IPS-20b (cell line): ENCODE results near the gene ENOX1.

Experiments used
- H3K27ac ChIP-seq: one replicate; pipeline ENCODE4 v1.5.1; 2013; ENCODE audit warnings: low read length
- H3K27me3 ChIP-seq: 2 replicates; pipeline ENCODE4 v1.6.1; 2013; ENCODE audit warnings: mild to moderate bottlenecking, low read length, inconsistent platforms; ENCODE audit not compliant: insufficient read depth
- H3K36me3 ChIP-seq: 2 replicates; pipeline ENCODE4 v1.6.1; 2013; ENCODE audit warnings: low read depth, mild to moderate bottlenecking, inconsistent platforms, low read length, moderate library complexity; ENCODE audit not compliant: insufficient read depth
- H3K4me1 ChIP-seq: 2 replicates; pipeline ENCODE4 v1.6.1; 2013; ENCODE audit warnings: mild to moderate bottlenecking, control low read depth, inconsistent platforms, low read length, moderate library complexity; ENCODE audit not compliant: insufficient read depth
- H3K4me3 ChIP-seq: 2 replicates; pipeline ENCODE4 v1.5.1; 2013; ENCODE audit warnings: mild to moderate bottlenecking, low read length, inconsistent platforms
- H3K9ac ChIP-seq: 2 replicates; pipeline ENCODE4 v1.6.1; 2013; ENCODE audit warnings: low read depth, mild to moderate bottlenecking, inconsistent platforms, low read length, moderate library complexity
- H3K9me3 ChIP-seq: 2 replicates; pipeline ENCODE4 v1.6.1; 2013; ENCODE audit warnings: mild to moderate bottlenecking, low read depth, low read length, inconsistent platforms; ENCODE audit not compliant: insufficient read depth

Gene ENOX1

DNA sequence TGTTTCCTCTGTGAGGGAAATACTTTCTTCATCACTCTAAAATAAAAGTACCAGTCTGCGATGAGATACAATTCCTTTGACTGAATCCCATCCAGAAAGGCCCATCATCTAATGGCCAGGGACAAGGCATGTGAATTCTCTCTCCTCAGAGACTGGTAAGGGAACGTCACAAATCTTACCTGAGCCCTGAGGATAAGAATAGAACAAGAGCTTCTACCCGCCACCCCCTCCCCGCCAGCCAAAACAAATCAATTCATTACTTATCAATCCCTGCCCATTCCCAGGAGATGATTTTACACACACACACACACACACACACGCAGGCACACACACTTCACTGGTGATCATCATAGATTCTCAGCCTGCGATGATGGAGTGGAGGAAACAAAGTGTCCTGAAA, 564.7 kb downstream of the ENOX1 start:
- no peak overlapping the region for H3K27ac ChIP-seq
- H3K36me3 ChIP-seq, result no peaks in the 10 kb centered on the region
- H3K27me3 ChIP-seq, result no peaks in the 10 kb centered on the region
- H3K4me1 ChIP-seq, result no peaks in the 10 kb centered on the region
- no peaks in the 10 kb centered on the region for H3K9me3 ChIP-seq
- H3K9ac ChIP-seq, result no peak overlapping the region
- H3K4me3 ChIP-seq, result no peak overlapping the region

DNA sequence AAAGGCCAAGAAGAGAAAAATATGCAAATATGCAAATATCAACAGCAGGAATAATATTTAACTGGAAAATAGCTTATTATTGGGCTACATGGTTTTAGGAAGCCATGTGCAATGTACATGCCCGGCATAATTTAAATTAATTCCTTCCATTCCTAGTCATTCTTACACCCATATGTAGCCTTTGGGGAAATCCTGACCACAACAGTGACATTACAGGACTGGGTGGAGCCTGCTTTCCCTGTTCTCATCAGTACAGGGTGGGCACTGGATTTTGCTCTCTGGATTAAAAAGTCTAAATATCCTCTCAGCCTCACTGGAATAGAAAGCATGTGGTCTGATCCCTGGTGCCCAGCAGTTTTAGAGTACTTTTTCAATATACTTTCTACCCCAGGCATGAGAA, 565.2 kb downstream of the ENOX1 start:
- Histone ChIP-seq H3K27me3 (no peaks in the 10 kb centered on the region), H3K36me3 (no peaks in the 10 kb centered on the region), H3K4me3 (no peak overlapping the region), H3K27ac (no peak overlapping the region), H3K9ac (no peak overlapping the region), H3K9me3 (no peaks in the 10 kb centered on the region), H3K4me1 (no peaks in the 10 kb centered on the region)

DNA sequence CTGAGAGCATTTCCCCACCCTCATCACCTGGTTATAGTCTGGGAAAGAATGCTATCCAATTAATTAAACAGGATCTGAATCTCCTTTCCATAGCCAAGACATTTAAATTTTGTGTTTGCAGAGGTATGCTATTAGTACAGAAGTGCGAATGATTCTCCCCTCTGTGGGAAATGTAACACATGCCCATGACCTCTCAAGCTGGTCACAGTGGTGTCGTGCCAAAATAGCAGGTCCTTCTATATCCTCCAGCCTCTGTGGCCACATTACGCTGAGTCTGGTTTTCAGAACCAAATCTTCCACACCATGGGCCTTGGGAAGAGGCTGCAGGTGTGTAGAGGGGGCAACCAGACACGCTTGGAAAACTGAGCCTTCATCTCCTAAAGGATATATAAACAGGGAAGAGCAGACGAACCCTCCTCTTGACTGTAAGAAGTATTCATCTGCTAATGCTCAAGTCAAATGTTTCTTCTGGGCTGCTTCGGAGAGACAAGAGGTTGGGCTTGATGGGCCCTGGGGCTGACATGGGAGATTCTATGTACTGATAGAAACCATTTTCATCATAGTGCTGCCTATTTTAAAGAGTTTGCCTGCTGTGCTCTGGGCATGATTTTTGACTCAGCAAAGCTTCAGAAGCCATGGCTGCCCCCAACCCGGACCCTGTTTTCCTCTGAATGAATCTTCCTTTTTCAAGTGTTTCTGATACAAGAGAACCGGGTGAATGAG, 565.7 kb downstream of the ENOX1 start:
- Histone ChIP-seq H3K27me3 (no peaks in the 10 kb centered on the region), H3K27ac (no peak overlapping the region), H3K4me1 (no peaks in the 10 kb centered on the region), H3K36me3 (no peaks in the 10 kb centered on the region), H3K9me3 (no peaks in the 10 kb centered on the region), H3K4me3 (no peak overlapping the region), H3K9ac (no peak overlapping the region)

DNA sequence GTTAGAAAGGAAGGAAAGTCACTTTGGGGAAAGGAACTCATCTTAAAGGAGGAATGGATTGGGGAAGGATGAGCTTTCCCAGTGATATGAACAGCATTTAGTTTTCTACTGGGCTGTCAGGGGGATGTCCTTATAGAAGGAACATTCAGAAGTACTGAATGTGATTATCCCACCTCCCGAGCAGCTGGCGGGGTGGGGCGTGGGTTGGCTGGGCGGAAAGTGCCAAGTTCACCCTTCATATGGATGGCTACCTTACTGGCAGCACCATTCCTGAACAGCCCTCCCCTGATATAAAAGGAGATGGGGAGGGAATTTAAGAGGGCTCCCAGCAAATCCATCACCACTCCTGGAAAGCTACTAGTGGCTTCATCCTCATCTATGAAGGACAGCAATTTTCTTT, 572.6 kb downstream of the ENOX1 start:
- H3K36me3 ChIP-seq, result no peaks in the 10 kb centered on the region
- H3K27me3 ChIP-seq, result no peaks in the 10 kb centered on the region
- H3K9ac ChIP-seq, result no peak overlapping the region
- H3K9me3 ChIP-seq, result no peaks in the 10 kb centered on the region
- no peaks in the 10 kb centered on the region for H3K4me1 ChIP-seq
- no peak overlapping the region for H3K27ac ChIP-seq
- H3K4me3 ChIP-seq, result no peak overlapping the region

DNA sequence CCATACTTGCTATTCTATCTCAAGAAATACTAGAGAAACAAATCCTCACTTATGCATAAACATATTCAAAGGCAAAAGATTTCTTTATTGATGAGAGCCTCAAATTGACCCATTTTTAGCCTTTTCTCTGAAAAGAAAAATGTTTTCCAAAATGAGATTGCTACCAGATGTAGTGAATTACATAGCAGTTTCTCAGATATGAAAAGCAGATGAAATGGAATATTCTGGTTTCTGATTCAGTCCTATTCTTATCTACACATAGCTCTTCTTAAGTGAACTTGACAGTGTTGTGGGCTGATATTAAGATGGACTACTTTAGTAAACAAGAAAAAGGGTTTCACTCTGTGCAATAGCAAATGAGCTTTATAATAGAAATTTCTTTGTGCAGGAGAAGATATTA, 579.9 kb downstream of the ENOX1 start:
- Histone ChIP-seq H3K27ac (no peak overlapping the region), H3K4me3 (no peak overlapping the region), H3K9ac (no peak overlapping the region), H3K4me1 (no peaks in the 10 kb centered on the region), H3K9me3 (peaks cover 13% of the 10 kb centered on the region; the same call in 1 of the 2 replicates), H3K27me3 (no peaks in the 10 kb centered on the region), H3K36me3 (no peaks in the 10 kb centered on the region)

DNA sequence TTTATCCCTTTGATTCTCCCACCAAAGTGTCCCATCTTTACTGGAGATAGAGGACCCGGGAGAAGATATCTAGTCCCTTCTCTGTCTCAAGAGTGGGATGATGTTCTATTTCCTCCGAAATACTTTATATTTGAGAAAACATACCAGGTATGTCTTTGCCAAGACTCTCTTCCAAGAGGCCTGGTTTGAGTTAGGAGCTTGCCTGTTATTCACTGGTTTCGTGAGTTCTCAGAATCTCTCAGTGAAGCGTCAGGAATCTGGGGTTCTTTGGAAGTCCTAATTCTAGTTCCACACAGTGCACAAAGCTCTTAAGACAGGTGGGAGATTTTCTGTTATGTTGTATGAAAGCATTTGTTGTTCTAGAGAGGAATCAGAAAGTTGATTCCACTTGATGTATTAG, 581.4 kb downstream of the ENOX1 start:
- no peak overlapping the region for H3K9ac ChIP-seq
- no peaks in the 10 kb centered on the region for H3K4me1 ChIP-seq
- H3K9me3 ChIP-seq, result peaks cover 13% of the 10 kb centered on the region; the same call in 1 of the 2 replicates
- no peaks in the 10 kb centered on the region for H3K36me3 ChIP-seq
- no peaks in the 10 kb centered on the region for H3K27me3 ChIP-seq
- H3K4me3 ChIP-seq, result no peak overlapping the region
- H3K27ac ChIP-seq, result no peak overlapping the region

DNA sequence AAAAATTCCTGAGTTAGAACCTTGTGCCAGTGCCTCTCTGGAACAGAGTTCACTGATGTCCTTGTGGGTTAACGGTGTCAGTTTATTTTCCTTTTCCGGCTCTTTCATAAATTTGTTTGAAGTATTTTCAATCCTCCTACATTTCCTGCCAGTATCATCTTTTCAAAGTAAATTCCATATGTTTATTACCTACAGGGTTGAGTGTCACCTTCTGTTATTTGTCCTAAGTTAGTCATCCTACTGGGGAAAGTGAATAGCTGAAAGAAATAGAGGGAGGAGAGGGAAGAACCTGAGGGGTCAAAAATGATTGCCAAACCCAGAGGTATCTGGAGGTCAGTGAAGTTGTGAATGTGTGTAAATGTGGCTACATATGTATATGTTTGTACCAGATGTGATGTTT, 582.2 kb downstream of the ENOX1 start:
- Histone ChIP-seq H3K9ac (no peak overlapping the region), H3K9me3 (peaks cover 13% of the 10 kb centered on the region; the same call in 1 of the 2 replicates), H3K27me3 (no peaks in the 10 kb centered on the region), H3K27ac (no peak overlapping the region), H3K4me3 (no peak overlapping the region), H3K4me1 (no peaks in the 10 kb centered on the region), H3K36me3 (no peaks in the 10 kb centered on the region)

DNA sequence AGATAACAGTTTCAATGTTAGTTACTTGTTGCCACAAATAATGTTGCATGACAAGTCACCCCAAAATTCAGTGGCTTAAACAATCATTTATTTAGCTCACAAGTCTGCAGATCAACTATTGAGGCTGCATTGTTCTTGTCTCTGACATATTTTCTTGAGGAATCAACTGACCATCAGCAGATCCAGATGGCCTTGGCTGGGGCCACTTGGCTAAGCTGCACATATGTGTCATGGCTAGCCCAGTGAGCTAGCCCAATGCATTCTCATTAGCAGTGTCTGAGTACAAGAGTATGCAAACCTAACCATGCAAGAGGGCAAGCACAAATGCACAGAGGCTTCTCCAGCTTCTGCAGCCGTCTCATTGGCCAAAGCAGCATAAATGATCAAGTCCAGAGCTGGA, 583.0 kb downstream of the ENOX1 start:
- Histone ChIP-seq H3K4me3 (no peak overlapping the region), H3K9ac (no peak overlapping the region)

DNA sequence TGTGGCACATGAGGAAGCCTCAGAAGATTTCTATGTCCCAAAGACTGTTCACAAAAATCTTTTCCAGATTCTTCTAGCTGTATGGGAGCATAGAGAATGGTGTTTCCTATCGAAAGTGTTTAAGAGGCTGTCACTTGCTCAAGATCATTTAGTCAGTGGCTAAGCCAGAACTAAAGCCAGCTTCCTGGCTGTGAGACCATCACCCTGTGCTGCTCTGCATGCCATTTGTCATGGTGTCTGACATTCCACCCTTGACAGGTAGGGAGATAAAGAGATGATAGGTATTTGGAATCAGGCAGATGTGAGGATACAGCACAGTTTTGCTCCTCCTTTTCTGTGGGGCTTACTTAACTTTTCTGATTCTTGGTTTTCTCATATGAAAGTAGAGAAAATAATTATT, 586.0 kb downstream of the ENOX1 start:
- Histone ChIP-seq H3K9me3 (peaks cover 13% of the 10 kb centered on the region; the same call in 1 of the 2 replicates), H3K4me3 (no peak overlapping the region), H3K27ac (no peak overlapping the region), H3K27me3 (0 out of 2 replicates have a peak, but pooled peaks cover 3% of the 10 kb centered on the region), H3K36me3 (no peaks in the 10 kb centered on the region), H3K4me1 (no peaks in the 10 kb centered on the region), H3K9ac (no peak overlapping the region)

More for the DNA sequence above, 583.0 kb downstream of the ENOX1 start:
- Histone ChIP-seq H3K9me3 (peaks cover 13% of the 10 kb centered on the region; the same call in 1 of the 2 replicates), H3K36me3 (no peaks in the 10 kb centered on the region), H3K4me1 (no peaks in the 10 kb centered on the region), H3K27me3 (no peaks in the 10 kb centered on the region), H3K27ac (no peak overlapping the region)

DNA sequence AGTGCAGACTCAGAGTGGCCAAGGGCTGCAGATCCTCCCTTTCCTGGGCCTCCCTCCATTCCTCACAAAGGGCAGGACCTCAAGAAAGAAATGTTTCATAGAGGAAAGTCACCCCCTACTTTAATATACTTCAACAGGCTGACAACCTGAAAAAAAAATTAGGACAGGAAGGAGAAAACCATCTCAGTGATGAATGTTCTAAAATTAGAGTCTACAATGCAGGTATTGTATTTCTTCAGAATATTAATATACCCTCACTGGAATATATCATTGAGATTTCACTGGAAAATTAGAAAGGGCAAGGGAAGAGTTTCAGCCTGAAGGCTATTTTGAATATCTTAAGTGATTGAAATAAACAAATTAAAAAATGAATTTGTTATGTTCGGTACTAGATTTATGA, 586.5 kb downstream of the ENOX1 start:
- Histone ChIP-seq H3K4me1 (no peaks in the 10 kb centered on the region), H3K9me3 (peaks cover 13% of the 10 kb centered on the region; the same call in 1 of the 2 replicates), H3K4me3 (no peak overlapping the region), H3K27ac (no peak overlapping the region), H3K36me3 (no peaks in the 10 kb centered on the region), H3K9ac (no peak overlapping the region), H3K27me3 (0 out of 2 replicates have a peak, but pooled peaks cover 4% of the 10 kb centered on the region)

DNA sequence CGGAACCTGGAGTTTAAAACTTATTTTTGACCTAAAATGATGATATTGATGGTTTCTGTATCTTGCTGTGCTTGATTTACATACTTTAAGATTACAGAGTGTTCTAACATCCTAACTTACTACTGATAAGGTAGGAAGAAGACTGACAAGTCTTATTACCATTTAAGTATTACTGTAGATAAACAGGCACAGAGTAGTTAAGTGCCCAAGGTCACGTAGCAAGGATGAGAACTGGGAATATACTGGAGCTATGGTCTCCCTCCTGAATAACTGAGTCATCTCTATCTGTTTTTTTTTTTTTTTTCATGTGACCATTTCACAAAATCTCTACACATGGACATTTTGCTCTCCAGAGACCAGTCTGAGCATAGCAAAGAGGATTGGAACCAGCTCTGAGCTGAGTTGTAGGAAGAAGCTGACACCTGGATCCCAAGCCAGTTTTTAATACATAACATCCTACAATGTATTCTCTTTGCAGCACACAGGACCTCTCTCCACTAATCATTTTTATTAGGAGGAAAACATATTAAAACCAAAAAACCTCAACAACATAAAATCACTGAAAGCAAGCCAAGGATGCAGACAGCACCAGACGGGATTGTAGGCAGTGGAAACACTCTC, 589.9 kb downstream of the ENOX1 start:
- Histone ChIP-seq H3K36me3 (no peaks in the 10 kb centered on the region), H3K27ac (no peak overlapping the region), H3K4me3 (no peak overlapping the region), H3K4me1 (no peaks in the 10 kb centered on the region), H3K9me3 (no peaks in the 10 kb centered on the region), H3K9ac (no peak overlapping the region), H3K27me3 (0 out of 2 replicates have a peak, but pooled peaks cover 4% of the 10 kb centered on the region)

DNA sequence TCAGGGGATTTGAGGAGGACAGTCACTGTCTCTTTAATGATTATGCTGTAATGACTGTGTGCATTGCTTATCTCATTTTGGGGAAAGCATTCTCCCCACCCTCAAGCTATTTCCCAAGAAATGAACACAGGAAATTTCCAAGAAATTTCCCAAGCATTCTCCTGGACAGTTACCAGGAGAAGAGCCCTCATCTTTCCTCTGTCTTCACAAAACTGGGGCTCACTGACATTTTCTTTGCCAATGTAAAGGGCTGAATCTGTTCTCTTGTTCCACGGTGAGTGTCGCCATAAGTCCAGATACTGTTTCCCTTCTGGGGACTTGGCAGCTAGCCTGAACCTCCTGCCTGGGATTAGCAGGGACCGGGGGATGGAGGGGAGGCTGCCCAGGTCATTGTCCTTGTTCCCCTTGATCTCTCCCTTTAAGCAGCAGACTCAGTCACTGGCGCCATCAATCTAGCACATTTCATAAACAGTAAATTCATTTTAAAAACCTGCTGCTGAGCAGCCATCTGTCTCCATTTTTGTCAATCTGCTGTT, 590.6 kb downstream of the ENOX1 start:
- Histone ChIP-seq H3K27me3 (0 out of 2 replicates have a peak, but pooled peaks cover 4% of the 10 kb centered on the region), H3K4me3 (no peak overlapping the region), H3K27ac (no peak overlapping the region), H3K36me3 (no peaks in the 10 kb centered on the region), H3K4me1 (no peaks in the 10 kb centered on the region), H3K9me3 (no peaks in the 10 kb centered on the region), H3K9ac (no peak overlapping the region)
